Measurements from ENCODE around the gene DCXR.

The DCXR gene

DNA sequence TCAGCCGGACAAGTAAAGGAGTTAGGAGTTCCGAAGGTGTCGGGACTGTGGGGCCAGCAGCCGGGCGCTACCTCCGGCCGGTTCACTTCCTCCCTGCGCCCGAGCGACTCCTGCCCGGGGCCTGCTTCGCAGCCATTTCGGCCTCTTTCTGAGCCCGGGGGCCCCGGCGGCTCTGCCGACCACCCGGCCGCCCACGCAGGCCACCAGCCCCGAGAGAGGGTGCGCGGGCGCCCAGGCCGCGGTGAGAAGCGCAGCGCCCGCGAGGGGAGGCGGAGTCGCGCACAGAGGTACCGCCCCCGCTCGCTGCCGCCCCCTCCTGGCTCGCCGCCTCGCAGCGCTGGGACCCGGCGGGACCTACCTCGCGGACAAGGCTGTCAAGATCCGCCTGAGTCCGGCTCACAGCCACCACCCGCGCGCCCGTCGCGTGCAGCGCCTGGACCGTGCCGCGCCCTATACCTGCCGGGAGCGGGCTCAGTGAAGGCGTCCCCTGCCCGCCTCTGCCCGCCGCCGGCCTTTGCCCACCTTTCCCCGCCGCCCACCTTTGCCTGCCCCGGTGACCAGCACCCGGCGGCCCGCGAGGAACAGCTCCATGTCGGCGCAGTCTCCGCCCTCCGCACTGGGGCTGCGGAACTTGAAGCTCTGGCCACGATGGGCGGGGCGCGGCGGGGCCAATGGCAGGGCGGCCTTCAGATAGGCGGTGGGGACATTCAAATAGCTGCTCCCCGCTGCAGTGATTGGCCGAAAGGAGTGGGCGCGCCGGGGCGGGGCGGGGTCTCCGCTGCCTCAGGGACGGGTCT is at the start of gene DCXR:
Gene DCXR (minus strand): TSS at position 606 of the 797 bp plus-strand sequence. CDS start 15 bp downstream, at position 591.
- DNase-seq, result peak; percentile 98

DNA sequence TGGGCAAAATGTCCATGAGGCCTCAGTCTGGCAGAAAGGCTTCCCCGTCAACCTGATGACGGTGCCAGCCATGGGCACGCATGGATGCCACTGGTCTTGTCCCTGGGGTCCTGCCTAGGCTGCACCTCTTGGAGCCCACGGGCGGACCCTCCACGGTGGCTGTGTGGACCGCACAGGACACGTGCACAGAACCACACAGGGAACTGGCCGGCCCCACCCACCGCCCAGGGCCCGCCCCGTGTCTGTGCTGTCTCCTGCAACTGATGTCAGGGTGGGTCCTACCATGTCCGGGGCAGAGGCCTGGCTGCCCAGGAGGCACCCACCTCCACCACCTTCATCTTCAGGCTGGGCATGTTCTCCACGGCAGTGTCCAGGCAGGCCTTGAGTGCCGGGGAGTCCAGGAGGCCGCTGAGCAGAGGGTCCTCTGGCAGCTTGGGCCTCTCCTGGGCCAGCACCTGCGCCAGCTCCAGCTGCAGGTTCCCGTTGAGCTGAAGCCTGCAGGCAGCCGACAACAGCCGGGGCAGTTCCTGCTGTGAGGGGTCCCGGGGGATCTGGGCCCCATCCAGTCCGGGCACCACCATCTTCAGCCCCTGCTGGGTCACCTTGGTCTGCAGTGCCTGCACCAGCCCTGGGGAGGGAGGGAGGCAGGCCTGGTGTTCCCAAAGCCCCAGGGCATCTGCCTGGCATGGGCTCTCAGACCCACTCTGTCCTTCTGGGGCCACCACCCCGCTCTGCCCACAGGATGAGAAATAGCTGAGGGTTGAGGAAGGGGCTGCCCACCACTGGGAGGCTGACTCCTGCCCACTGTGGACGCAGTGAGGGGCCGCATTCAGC is 48.7 kb upstream of the DCXR start:
- DNase-seq, result no peak

DNA sequence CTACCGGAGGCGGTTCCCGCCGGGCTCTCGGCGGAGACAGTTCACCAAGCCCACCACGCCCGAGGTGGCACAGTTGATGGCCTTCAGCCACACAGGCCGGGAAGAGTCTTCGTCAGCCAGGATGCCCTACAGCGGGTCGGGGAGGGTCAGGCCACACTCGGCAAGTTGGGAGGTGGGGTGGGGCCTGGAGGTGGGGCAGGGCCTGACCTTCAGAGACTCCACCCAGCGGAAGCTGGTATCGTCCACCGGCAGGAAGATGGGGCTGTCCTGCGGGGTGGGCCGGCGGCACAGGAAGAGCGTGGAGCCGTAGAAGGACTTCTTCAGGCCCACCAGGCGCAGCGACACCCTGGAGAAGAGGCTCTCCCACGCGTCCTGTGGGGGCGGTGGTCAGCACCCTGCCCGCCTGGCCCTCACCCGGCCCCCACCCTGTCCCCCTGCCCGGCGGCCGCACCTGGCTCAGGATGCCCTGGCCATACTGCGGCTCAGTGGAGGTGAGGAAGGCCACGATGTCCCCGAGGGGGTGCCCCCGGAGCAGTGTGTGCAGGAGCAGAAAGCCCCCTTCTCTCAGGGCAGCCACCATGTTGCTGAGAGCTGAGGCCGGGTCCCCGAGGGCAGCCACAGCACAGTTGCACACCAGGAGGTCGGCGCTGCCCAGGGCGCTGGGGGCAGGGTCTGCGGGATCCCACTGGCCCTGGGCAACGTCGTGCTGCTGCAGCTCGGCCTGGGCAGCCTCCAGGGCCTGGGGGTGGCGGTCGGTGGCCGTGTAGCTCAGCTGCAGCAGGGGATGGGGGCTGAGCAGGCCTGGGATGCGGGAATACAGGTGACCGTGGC is 47.7 kb upstream of the DCXR start:
- DNase-seq, result no peak

DNA sequence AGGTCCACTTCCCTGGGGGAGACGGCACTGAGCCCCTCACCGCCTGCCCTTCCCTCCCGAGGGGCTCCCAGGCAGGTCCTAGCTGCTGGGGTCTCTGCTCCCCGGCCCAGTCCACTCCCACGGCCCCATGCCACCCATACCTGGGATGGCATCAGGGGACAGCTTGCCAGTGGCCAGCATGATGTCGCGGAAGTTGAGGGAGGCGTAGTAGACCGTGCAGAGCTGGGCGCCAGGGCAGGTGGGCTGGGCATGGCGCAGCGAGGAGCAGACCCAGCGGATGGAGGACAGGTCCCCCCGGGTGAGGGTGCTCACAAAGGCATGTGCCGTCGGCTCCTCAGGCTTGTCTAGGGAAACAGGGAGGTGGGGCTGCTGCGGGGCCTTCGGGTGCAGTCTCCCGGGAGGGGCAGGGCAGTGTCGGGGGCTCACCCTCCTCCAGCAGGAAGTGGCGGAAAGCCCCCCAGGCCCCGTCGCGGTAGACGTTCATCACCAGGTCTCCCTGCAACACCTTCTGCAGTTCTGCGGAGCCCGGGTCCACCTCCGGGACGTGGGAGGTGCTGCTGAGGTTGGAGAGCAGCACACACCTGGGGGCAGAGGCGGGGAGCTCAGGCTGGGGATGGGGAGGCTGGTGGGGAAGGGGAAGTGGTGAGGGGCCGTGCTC is 47.0 kb upstream of the DCXR start:
- DNase-seq, result no peak

DNA sequence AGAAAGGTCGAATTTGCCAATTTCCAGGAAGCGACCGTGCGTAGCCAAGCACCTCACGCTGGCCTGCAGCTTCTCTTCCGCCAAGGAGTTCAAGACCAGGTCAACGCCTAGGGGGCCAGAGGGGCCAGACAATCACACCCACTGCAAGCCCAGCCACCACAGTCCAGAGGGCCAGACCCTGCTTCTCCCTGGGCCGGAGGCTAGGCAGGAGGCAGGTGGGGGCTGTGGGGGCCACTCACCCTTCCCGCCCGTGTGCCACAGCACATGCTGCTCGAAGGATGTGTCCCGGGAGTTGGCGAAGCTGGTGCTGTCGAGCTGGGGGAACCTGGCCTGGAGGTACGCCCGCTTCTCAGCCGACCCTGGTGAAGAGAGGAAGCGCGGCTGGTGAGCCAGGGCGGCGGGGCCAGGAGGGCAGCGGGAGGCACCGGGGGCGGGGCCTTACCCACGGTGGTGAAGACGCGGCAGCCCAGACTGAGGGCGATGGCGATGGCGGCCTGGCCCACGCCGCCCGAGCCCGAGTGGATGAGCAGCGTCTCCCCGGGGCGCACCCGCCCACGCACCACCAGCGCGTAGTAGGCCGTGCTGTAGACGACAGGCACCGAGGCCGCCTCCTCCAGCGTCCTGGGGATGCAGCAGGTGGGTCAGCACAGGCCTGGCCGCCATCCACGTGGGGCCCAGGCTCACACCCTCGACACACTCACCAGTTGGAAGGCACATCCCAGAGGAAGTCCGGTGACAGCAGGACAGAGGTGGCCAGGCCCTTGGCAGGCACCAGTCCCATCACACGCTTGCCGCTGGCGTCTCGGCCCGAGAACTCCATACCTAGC is 46.2 kb upstream of the DCXR start:
- DNase-seq, result no peak

DNA sequence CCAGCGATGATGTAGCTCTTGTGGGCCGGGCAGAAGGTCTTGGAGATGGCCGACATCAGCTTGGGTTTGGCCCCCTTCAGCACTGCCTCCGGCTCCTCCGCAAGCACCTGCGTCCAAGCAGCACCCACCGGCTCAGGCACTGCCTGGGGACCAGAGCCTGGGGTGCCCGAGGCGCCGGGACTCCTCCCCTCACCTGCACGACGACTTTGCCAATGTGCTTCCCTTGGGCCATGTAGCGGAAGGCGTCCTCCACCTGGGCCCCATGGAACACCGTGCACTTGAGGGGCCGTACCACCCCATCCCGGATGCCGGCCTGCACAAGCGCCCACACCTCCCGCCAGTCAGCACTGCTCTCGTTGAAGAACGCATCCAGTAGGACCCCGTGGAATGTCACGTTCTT is 45.5 kb upstream of the DCXR start:
- no peak for DNase-seq

DNA sequence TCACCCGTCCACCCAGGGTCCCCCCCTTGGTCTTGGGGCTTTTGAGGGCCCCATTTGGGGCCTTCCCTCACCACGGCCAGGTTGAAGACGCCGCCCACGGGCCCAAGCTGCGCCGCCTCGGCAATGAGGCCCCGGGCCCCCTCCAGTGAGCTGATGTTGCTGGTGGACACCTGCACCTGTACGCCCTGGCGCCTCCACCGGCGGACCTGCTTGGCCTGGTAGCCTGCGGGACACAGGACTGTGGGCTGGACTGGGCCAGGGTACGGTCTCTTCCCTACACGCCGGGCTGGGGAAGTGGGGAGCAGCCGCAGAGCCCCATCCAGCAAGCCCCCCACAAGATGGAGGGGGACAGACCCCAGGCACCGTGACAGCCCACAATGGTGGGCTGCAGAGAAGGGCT is 45.0 kb upstream of the DCXR start:
- DNase-seq, result no peak

DNA sequence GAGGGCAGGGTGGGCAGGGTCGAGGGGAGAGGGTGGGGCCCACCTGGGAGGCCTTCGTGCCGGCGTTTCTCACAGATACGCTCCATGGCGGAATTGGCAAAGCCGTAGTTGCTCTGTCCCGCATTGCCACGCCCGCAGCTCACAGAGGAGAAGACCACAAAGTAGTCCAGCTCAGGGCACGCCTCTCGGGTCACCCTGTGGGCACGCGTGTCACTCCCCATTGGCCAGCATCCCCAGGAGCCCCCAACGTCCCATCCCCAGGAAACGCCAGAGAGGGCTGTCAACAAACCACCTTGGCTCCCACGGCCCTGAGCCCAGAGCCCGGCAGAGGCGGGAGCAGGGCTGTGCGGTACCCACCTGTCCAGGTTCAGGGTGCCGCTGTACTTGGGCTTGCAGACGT is 44.5 kb upstream of the DCXR start:
- DNase-seq, result no peak

DNA sequence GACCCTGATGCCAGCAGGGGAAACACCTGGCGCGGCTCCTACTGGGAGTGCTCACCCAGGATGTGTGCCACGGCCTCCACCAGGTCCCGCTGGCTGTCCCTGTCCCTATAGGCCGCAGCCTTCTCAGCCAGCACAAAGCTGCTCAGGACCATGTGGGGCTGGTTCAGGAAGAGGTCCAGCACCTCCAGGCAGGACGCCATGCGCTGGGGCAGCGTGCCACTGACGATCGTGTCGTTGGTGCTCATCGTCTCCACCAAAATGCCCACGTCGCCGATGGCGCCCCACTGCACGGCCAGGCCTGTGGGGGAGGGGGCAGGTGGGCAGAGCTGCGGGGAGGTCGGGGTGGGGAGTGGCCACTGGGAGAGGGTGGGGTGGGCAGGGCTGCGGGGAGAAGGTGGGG is 44.0 kb upstream of the DCXR start:
- no peak for DNase-seq

DNA sequence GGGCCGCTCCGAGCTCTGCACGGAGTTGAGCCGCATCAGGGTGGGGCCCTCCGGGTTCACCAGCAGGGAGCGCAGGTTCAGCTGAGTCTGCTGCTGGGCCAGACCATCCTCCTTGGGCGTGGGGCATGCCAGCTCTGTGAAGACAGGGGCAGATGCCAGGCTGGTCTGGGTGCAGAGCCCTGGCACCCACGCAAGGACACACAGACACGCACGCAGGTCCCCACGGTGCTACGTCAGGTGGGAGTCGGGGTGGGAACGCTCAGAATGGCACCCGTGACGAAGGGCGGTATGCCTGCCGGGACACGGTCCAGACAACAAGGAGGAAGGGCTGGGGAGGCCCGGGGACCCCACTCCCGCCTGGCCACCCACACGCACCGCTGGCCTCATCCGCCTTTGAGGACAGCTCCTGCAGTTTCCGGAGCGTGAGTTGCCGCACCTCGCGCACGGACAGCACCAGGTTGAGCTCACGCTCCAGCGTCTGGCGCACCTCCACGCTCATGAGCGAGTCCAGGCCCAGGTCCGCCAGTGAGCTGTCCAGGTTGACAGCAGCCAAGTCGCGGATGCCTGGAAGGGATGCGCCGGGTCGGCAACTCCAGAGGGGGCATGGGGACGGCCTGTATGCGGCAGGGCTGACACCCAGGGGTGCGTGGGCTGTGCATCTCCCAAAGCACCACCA is 43.4 kb upstream of the DCXR start:
- DNase-seq, result no peak

DNA sequence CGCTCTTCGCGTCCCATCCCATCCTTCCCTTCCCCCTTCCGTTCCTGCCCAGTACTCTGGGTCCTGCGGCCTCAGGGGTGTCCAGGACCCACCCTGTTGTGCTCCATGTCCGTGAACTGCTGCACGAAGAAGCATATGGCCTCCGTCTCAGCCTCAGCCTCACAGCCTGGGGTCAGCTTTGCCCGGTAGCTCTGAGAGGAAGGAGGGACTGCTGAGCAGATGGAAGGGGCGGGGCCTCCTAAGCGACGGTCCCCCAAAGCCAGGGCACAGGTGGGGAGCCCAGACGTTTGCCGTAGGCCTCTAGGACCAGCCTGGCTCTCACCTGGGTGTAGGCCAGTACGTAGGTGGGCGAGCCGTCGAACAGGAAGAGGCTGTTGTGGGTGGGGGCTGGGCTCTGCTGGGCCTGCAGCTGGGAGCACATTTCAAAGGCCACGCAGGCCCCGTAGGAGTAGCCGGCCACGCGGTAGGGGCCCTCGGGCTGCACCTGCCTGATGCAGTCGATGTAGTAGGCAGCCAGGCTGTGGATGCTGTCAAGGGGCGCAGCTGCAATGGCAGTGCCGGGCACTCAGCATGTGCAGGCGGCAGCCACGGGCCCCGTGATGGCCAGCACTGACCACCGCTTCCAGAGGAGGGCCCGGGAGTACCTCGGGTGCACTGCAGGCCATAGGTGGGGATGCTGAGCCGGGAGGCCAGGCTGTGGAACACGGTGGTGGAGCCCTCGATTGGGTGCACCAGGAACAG is 42.7 kb upstream of the DCXR start:
- no peak for DNase-seq

DNA sequence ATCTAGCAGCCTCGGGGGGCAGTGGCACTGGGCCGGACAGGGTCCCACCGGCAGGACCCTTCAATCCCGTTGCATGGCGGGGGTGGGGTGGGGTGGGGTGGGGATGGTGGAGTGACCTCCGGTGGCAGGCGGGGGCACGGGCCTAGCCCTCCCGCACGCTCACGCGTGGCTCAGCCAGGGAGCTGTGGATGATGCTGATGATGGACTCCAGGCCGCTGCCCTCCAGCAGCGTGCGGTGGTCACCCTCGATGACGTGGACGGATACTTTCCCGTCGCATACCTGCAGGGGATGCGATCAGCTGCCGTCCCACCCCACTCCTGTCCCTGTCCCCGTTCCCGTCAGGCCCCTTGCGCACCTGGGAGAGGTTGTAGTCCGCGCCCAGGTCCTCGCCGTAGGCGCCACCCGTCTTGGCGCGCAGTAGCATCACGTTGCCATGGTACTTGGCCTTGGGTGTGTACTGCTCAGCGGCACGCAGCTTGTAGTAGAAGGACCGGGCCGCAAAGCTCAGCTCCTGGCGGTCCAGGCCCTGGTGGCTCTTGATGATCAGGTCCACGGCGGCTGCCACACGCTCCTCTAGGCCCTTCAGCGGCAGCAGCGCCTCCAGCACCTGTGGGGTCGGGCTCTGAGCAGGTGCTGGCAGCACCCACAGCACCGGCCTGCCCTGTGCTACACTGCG is 41.6 kb upstream of the DCXR start:
- no peak for DNase-seq

DNA sequence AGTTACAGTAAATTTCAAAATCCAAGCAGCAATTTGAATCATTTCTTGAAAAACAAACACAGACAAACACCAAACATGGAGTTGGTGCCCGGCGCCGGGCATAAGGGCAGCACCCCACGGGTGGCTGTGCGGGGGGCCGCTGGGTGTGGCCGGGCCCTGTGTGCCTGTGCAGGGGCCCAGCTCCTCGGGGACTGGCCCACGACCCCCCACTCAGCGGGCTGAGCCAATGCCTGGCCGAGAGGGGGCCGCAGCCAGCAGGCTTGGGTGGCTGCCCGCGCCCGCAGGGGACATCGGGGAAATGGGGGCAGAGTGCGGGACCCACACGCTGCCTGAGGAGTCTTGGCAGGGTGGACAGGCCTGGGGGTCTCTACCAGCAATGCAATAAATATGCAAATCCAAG is 40.9 kb upstream of the DCXR start:
- DNase-seq, result no peak

DNA sequence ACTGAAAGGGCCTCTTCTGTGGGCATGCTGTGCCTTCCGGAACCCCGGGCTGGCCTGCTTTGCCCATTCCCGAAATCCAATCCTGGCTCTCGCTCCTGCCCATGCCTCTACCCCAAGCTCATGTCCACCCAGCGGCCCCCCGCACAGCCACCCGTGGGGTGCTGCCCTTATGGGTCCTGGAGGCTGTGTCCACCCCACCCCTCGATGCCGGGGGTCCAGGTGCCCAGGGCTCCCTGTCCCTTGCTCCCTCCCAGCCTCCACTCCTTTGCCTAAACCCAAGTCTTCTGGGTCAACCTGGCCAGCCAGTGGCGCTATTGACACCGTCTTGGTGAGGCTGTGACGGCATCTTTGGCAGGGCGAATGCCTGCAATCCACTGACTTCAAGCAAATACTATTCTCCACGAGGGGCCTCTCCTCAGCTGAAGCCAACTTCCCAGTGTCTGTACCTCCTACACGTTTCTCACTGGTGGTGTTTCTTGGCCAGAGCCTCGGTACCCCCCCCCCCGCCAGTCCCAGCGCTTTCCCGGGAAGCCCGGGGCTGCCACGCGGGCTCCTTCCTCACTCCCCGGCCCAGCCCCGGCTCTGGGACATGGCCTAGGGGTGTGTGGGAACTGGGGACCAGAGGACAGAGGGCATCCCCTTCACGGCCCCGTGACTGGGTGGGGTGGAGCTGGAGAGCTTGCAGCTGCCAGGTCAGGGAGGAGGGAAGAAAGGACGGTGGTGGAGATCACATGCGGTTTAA is 40.3 kb upstream of the DCXR start:
- no peak for DNase-seq

DNA sequence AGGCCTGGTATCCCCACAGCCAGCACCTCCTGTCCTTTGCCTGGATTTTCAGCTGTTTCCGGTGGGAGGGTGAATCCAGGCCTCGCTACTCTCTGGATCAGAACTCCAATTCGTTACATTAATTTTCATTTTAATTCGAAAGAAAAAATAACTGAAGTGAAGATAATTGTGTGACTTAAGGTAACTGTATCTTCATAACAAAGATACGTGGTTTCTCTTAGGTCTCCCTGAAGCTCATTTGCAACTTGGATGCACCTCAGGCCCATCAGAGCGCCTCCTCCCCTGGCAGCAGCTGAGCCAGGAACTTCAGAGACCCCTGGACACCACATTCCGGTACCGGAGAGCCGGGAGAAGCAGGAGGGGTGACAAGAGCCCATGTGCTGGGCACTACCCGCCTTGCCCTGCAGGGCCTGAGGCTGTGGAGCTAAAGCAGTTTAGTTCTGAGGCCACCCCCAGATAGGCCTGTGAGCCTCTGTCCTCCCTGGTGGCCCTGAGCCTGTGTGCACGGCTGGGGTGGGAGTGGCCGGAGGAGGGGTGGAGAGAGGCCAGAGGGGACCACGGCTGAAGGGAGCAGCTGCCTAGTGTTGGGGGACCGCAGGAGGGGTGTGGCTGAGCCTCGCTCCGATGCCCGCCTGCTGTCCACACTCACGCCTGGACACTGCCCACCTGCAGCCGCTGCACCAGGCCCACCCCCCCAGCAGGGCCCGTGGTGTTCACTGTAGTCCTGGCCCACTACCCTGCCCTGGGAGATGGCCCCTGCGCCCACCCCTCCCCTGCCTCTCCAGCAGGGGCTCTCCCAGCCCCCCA is 39.5 kb upstream of the DCXR start:
- DNase-seq, result no peak

DNA sequence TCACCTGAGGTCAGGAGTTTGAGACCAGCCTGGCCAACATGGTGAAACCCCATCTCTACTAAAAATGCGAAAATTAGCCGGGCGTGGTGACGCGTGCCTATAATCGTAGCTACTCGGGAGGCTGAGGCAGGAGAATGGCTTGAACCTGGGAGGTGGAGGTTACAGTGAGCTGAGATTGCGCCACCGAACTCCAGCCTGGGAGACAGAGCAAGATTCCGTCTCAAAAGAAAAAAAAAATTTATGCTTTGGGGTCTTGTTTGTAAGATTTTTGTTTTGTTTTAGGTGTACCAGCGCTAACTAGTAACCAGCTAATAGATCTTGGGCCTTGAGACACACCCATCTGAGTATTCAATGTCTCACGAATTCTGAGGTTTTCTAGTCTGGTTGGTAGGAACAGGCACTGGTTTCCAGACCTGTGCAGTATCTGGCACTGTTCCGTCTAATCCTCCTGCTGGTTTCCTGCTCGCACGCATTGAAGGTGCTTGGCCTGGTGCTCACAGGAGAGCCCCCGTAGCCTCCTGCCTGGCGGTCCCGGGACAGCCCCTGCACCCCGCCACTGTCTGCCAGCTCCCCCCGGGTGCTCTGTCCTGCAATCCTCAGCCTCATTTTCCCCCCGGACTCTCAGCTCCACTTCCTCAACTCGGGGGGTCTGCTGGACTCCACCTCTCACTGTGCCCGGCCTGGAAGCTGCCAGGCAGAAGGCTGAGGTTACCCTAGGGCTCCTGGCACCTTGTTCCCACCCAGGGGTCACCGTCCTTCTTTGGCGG is 38.7 kb upstream of the DCXR start:
- no peak for DNase-seq

DNA sequence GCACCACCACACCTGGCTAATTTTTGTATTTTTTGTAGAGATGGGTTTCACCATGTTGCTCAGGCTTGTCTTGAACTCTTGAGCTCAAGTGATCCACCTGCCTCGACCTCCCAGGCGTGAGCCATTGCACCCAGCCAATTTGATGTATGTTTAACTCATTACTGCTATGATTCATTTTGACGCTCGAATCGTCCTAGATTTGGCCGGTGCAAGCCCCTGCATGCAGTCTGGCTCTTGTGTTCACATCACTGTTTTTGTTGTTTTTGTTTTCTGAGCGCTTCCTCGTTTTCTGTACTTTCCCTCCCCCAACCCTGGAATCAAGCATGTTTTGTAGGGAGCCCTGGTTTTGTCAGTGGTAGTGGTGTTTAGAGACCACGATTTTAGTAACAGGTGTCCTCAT is 35.9 kb upstream of the DCXR start:
- no peak for DNase-seq

DNA sequence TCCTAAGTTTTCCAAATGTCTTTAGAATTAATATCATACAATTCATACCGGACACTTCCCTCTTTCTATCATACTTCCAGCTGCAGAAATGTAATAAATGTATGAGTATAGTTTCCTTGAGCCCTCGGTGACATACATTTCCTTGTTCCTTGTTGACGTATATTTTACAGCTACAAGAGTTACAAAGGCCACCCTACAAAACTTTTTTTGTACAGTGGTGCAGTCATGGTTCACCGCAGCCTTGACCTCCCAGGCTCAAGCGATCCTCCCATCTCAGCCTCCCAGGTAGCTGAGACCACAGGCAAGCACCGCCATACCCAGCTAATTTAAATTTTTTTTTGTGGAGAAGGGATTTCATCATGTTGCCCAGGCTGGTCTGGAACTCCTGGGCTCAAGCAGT is 35.3 kb upstream of the DCXR start:
- no peak for DNase-seq
